ENCODE data around the gene CAMK2B. TPM values are rescaled to one million over a fixed set of nuclear protein-coding genes. Genes with fewer than 3 reads are reported as not detected.
A peak's percentile ranks its signal among the peaks of the same experiment; 100 is the strongest.

CAMK2B gene
- total and polyA plus RNA-seq, 2 of the 13 experiments (the other 11 are each of a cell fraction or from before 2014, with no cell fraction given), result 0.27 to 0.48 TPM

- no peaks in the 10 kb centered on the region for H4K20me1 ChIP-seq (ENCODE audit: insufficient read depth, low read length)
- peaks cover 16 to 48% of the 10 kb centered on the region in 2 experiments; a peak in 4 of 5 replicates for H3K27me3 ChIP-seq (ENCODE audit: control insufficient read depth in 1 of 2, insufficient read depth in 2 of 2, low read length in 2 of 2)
- intact Hi-C loops (cut with micrococcal nuclease; ENCODE audit: unreplicated experiment), result no loop called here
- WGBS (ENCODE audit: low lambda C conversion rate), result 8% methylated on average over 5 of the region's 5 CpGs
- ChIA-PET CTCF (ENCODE audit: low intra/inter-chr PET ratio, low total read pairs) (no interaction called here), POLR2A (no interaction called here)
- H2AFZ ChIP-seq (ENCODE audit: low read length), result no peak overlapping the region
- H3K27ac ChIP-seq (ENCODE audit: extremely low read length, insufficient read depth, low read length), result no peak overlapping the region
- BruUV-seq (replicated peaks), result no TSS peak
- no peak overlapping the region for H3K9ac ChIP-seq (ENCODE audit: insufficient read depth, low read depth, low read length)
- no peak for ATAC-seq
- no peak for DNase-seq (ENCODE audit: low spot score)
- H3K36me3 ChIP-seq (replicated peaks in 1 of 2; ENCODE audit: control insufficient read depth in 1 of 2, insufficient read depth in 2 of 2, low read length in 2 of 2), result no peaks in the 10 kb centered on the region
- no peaks in the 10 kb centered on the region for H3K9me3 ChIP-seq (ENCODE audit: low read length)
- in situ Hi-C loops (cut with HindIII; ENCODE audit: extremely low pct_ligation_motif_present, low pct_unique_long_range_greater_than_20kb), result no loop called here
- peaks cover 25% of the 10 kb centered on the region for H3K4me1 ChIP-seq (ENCODE audit: insufficient read depth, low read length)
- H3K4me3 ChIP-seq (replicated peaks in 1 of 3; ENCODE audit: insufficient read depth in 1 of 3, low read depth in 2 of 3, low read length in 3 of 3), result no peak overlapping the region
- no peak for TF ChIP-seq ZNF670 (CRISPR knock-in tag; IDR thresholded peaks at IDR 0.05; ENCODE audit: borderline replicate concordance)
- no peak for TF ChIP-seq RELA (CRISPR knock-in tag; IDR thresholded peaks at IDR 0.05)
- no peak overlapping the region for H3K4me2 ChIP-seq (ENCODE audit: low read depth, low read length)
- no peaks in the 10 kb centered on the region for H3K79me2 ChIP-seq (ENCODE audit: insufficient read depth, low read length)
- FAIRE-seq, result no peak
Observed at GRCh38 chr7:44223362-44224079, 101.9 kb downstream of the CAMK2B start.

GRCh38 chr7:44222776-44223261, 102.6 kb downstream of the CAMK2B start:
- no TSS peak for BruUV-seq (replicated peaks)
- peaks cover 32% of the 10 kb centered on the region for H3K4me1 ChIP-seq (ENCODE audit: insufficient read depth, low read length)
- no peaks in the 10 kb centered on the region for H3K79me2 ChIP-seq (ENCODE audit: insufficient read depth, low read length)
- DNase-seq (ENCODE audit: low spot score) (no peak), ATAC-seq (no peak), FAIRE-seq (no peak)
- TF ChIP-seq ZSCAN9 (CRISPR knock-in tag; IDR thresholded peaks at IDR 0.05; ENCODE audit: borderline replicate concordance) (no peak), ETS1 (CRISPR knock-in tag; IDR thresholded peaks at IDR 0.05) (no peak), MNT (IDR thresholded peaks at IDR 0.05) (peak; percentile 63)
- intact Hi-C loops (cut with micrococcal nuclease; ENCODE audit: unreplicated experiment) (no loop called here), in situ Hi-C loops (cut with HindIII; ENCODE audit: extremely low pct_ligation_motif_present, low pct_unique_long_range_greater_than_20kb) (no loop called here)
- H3K9ac ChIP-seq (ENCODE audit: insufficient read depth, low read depth, low read length), result no peak overlapping the region
- no peak overlapping the region for H3K4me3 ChIP-seq (replicated peaks in 1 of 3; ENCODE audit: insufficient read depth in 1 of 3, low read depth in 2 of 3, low read length in 3 of 3)
- 53% methylated on average over 8 of the region's 11 CpGs for WGBS (ENCODE audit: low lambda C conversion rate)
- no peaks in the 10 kb centered on the region for H3K36me3 ChIP-seq (replicated peaks in 1 of 2; ENCODE audit: control insufficient read depth in 1 of 2, insufficient read depth in 2 of 2, low read length in 2 of 2)
- H3K4me2 ChIP-seq (ENCODE audit: low read depth, low read length), result no peak overlapping the region
- ChIA-PET POLR2A (no interaction called here), CTCF (ENCODE audit: low intra/inter-chr PET ratio, low total read pairs) (interaction anchor here (0.7 kb wide), 1 partner anchor 116 kb away, joined by 3 read pairs; no protein-coding TSS in a partner anchor)
- no peak overlapping the region for H2AFZ ChIP-seq (ENCODE audit: low read length)
- H3K27me3 ChIP-seq (ENCODE audit: control insufficient read depth in 1 of 2, insufficient read depth in 2 of 2, low read length in 2 of 2), result peaks cover 13 to 41% of the 10 kb centered on the region in 2 experiments; a peak in 4 of 5 replicates
- H4K20me1 ChIP-seq (ENCODE audit: insufficient read depth, low read length), result no peaks in the 10 kb centered on the region
- H3K9me3 ChIP-seq (ENCODE audit: low read length), result no peaks in the 10 kb centered on the region
- H3K27ac ChIP-seq (ENCODE audit: extremely low read length, insufficient read depth, low read length), result no peak overlapping the region
